ENCODE results near the gene RD3L. TPM values are rescaled to one million over a fixed set of nuclear protein-coding genes. Genes with fewer than 3 reads are reported as not detected.

Gene RD3L
- total RNA-seq, 1 donor from 2014 or later: not detected

DNA sequence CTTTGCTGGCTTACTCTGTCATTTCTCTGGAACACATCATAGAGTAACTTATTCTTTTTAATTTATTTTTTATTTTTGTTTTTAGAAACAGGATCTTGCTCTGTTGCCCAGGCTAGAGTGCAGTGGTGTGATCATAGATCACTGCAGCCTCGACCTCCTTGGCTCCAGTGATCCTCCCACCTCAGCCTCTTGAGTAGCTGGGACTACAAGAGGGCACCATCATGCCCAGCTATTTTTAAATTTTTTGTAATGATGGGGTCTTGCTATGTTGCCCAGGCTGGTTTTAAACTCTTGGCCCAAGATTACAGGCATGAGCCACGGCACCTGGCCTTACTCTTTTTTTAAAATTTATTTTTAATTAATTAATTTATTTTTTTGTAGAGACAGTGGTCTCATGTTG, 32.2 kb upstream of the RD3L start:
- no peaks in the 10 kb centered on the region for H3K27me3 Mint-ChIP-seq

DNA sequence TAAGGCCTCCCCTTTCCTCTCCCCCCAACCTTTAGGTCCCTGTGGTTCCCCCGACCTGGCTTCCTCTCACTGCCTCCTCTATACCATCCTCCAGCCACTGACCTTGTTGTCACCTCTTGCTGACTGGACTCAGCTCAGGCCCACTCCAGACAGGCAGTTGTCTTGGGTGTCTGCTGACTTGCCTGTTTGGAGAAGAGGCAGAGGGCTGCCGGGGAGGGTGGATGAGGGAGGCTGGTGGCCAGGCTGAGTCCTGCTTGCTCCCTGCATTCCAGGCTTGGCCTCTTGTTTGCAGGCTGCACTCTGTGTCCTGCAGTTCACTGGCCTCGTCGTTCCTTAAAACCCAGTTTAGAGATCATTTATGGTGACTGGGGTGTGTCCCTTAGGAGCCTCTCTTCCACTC, 31.0 kb upstream of the RD3L start:
- Mint-ChIP-seq H3K27me3 (peaks cover 4% of the 10 kb centered on the region), H3K4me1 (ENCODE audit: low read depth) (peaks cover 3% of the 10 kb centered on the region), H3K27ac (no peak overlapping the region), H3K36me3 (ENCODE audit: insufficient read depth) (no peaks in the 10 kb centered on the region), H3K4me3 (ENCODE audit: low read depth) (no peak overlapping the region), H3K9me3 (ENCODE audit: low read depth) (peaks cover 7% of the 10 kb centered on the region)
- DNase-seq (ENCODE audit: low spot score, unreplicated experiment): no peak
- TF ChIP-seq, protein P1, sequence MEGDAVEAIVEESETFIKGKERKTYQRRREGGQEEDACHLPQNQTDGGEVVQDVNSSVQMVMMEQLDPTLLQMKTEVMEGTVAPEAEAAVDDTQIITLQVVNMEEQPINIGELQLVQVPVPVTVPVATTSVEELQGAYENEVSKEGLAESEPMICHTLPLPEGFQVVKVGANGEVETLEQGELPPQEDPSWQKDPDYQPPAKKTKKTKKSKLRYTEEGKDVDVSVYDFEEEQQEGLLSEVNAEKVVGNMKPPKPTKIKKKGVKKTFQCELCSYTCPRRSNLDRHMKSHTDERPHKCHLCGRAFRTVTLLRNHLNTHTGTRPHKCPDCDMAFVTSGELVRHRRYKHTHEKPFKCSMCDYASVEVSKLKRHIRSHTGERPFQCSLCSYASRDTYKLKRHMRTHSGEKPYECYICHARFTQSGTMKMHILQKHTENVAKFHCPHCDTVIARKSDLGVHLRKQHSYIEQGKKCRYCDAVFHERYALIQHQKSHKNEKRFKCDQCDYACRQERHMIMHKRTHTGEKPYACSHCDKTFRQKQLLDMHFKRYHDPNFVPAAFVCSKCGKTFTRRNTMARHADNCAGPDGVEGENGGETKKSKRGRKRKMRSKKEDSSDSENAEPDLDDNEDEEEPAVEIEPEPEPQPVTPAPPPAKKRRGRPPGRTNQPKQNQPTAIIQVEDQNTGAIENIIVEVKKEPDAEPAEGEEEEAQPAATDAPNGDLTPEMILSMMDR (IDR thresholded peaks at IDR 0.05; ENCODE audit: unreplicated experiment): no peak

More for the DNA sequence above, 32.2 kb upstream of the RD3L start:
- Mint-ChIP-seq H3K27ac (no peak overlapping the region), H3K4me1 (ENCODE audit: low read depth) (peaks cover 3% of the 10 kb centered on the region), H3K4me3 (ENCODE audit: low read depth) (no peak overlapping the region), H3K36me3 (ENCODE audit: insufficient read depth) (no peaks in the 10 kb centered on the region), H3K9me3 (ENCODE audit: low read depth) (peaks cover 7% of the 10 kb centered on the region)
- DNase-seq (ENCODE audit: low spot score, unreplicated experiment): no peak
- TF ChIP-seq, protein P1 (IDR thresholded peaks at IDR 0.05; ENCODE audit: unreplicated experiment): no peak

DNA sequence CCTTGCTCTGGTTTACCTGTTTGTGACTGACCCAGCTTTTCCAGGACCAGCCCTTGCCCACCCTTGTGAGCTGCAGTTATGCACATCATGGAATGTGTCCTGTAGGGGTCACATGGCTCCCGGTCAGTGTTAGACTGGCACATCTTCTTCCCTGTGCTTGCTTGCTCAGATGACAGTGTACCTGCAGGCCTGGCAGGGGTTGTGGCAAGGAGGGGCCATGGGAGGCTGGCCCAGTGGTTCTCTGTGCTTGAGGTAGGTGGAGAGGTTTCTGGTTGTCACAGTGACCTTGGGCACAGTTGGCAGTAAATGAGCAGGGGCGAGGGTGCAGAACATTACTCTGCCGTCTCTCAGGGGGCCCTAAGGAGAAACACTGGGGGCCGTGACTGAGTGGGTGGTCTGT, 27.6 kb upstream of the RD3L start:
- DNase-seq (ENCODE audit: low spot score, unreplicated experiment): no peak
- TF ChIP-seq, protein P1 (IDR thresholded peaks at IDR 0.05; ENCODE audit: unreplicated experiment): no peak
- Mint-ChIP-seq H3K4me3 (ENCODE audit: low read depth) (no peak overlapping the region), H3K4me1 (ENCODE audit: low read depth) (no peaks in the 10 kb centered on the region), H3K9me3 (ENCODE audit: low read depth) (no peaks in the 10 kb centered on the region), H3K27ac (no peak overlapping the region), H3K27me3 (peaks cover 4% of the 10 kb centered on the region), H3K36me3 (ENCODE audit: insufficient read depth) (no peaks in the 10 kb centered on the region)

DNA sequence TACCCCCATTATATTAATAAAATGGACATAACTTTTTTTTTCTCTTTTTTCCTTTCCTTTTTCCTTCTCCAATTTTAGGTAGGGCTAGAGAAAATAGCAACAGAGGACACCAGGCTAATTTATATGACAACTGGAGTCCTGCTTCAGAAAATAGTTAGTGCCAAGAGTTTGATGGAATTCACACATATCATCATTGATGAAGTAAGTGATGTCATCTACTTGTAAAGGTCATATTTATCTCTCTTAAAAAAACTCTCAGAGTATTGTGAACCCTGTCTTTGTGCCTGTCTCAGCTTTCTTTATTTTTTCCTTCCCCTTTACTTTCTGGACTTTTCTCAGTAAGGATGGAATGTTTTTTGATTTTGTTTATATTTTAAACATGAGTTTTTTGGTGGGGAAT, 24.3 kb upstream of the RD3L start:
- no peak for DNase-seq (ENCODE audit: low spot score, unreplicated experiment)
- TF ChIP-seq, protein P1 (IDR thresholded peaks at IDR 0.05; ENCODE audit: unreplicated experiment): no peak
- Mint-ChIP-seq H3K4me3 (ENCODE audit: low read depth) (no peak overlapping the region), H3K27me3 (peaks cover 7% of the 10 kb centered on the region), H3K36me3 (ENCODE audit: insufficient read depth) (no peaks in the 10 kb centered on the region), H3K9me3 (ENCODE audit: low read depth) (no peaks in the 10 kb centered on the region), H3K4me1 (ENCODE audit: low read depth) (no peaks in the 10 kb centered on the region), H3K27ac (no peak overlapping the region)

DNA sequence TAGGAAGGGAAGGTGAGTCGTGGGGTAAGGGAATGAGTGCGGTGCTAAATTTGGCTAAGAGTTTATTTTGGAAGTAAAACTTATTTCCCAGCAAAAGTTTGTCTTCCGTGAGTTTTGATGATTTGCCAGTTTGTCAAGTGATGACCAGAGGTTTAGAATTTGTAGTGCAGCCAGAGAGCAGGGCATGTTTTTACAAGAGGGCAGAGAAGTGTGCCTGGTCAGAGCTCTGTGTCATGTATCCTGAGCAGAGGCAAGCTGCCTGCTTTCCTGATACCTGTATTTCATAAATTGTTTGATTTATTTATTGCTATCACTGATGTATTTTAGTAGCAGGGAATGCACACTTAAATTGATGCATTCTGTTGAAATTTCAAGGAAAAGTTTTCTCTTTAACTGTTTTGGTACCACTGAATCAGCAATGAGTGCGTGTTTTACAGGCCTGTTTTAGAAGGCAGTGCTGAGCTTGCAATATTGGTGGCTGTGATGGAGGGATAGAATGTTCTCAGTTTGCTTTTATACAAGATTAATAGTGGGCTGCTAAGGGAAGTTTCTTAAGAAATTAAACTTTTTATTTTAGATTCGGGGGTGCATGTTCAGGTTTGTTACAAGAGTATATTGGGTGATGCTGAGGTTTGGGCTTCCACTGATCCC, 19.7 kb upstream of the RD3L start:
- no peaks in the 10 kb centered on the region for H3K9me3 Mint-ChIP-seq (ENCODE audit: low read depth)
- no peaks in the 10 kb centered on the region for H3K4me1 Mint-ChIP-seq (ENCODE audit: low read depth)
- H3K36me3 Mint-ChIP-seq (ENCODE audit: insufficient read depth): no peaks in the 10 kb centered on the region
- TF ChIP-seq, protein P1 (IDR thresholded peaks at IDR 0.05; ENCODE audit: unreplicated experiment): no peak
- DNase-seq (ENCODE audit: low spot score, unreplicated experiment): no peak
- H3K4me3 Mint-ChIP-seq (ENCODE audit: low read depth): no peak overlapping the region
- H3K27ac Mint-ChIP-seq: no peak overlapping the region
- H3K27me3 Mint-ChIP-seq: peaks cover 4% of the 10 kb centered on the region

Data from progenitor cell of endocrine pancreas (in vitro differentiated cells).